Motor neuron (in vitro differentiated cells): ENCODE data around the gene KLHDC4. TPM values are rescaled to one million over a fixed set of nuclear protein-coding genes. Genes with fewer than 3 reads are reported as not detected.

Experiments used
- ATAC-seq, 8 experiments: fragments of 200-7000 bp; cut with Tn5 transposase; replicated peaks in 6 of 8; 2 replicates each; pipeline ENCODE4 v1.8.0; 2021; ENCODE audit warnings: mild to moderate bottlenecking in 8 of 8, moderate library complexity in 8 of 8
- H3K27ac ChIP-seq, 2 donors: fragments of 250-450 bp; sonication (Bioruptor Pico); 2 replicates each; pipeline ENCODE4 v1.9.0; 2021; ENCODE audit warnings: antibody characterized with exemption in 2 of 2, mild to moderate bottlenecking in 2 of 2, moderate library complexity in 1 of 2
- H3K4me1 ChIP-seq, 2 donors: fragments of 250-450 bp; sonication (Bioruptor Pico); replicated peaks in 1 of 2; 2 replicates each; pipeline ENCODE4 v1.6.1; 2021; ENCODE audit warnings: antibody characterized with exemption in 2 of 2, mild to moderate bottlenecking in 2 of 2, moderate library complexity in 1 of 2
- H3K4me3 ChIP-seq, 5 donors: fragments of 250-450 bp; sonication (Bioruptor Pico); 2 replicates each; pipeline ENCODE4 v1.9.0; 2021; ENCODE audit warnings: antibody characterized with exemption in 5 of 5, mild to moderate bottlenecking in 5 of 5, moderate library complexity in 4 of 5
- WGBS, 10 experiments: fragments of 450-650 bp; shearing (Covaris generic); methylation state at CpG; one replicate each; pipeline ENCODE4 v1.0.0; 2022; 5-methylcytosine and 5-hydroxymethylcytosine counted together
- in situ Hi-C, 9 experiments: fragments of 400-800 bp; cut with MboI; loops; one replicate each; pipeline ENCODE4 v1.15.0; 2021; ENCODE audit warnings: low sequenced_read_pairs in 9 of 9, low pct_unique_long_range_greater_than_20kb in 2 of 9; ENCODE audit not compliant: unreplicated experiment in 9 of 9
- total RNA-seq, 8 experiments: library from RNA; unstranded; fragments of 300-600 nt; gene quantifications; 2 replicates each; pipeline versions ENCODE4 v1.2.3 to v1.2.4, GENCODE V29; 2022

Gene KLHDC4
- total RNA-seq, 8 experiments from 2014 or later, result 18.1 to 49.7 (median 22.4) TPM

DNA sequence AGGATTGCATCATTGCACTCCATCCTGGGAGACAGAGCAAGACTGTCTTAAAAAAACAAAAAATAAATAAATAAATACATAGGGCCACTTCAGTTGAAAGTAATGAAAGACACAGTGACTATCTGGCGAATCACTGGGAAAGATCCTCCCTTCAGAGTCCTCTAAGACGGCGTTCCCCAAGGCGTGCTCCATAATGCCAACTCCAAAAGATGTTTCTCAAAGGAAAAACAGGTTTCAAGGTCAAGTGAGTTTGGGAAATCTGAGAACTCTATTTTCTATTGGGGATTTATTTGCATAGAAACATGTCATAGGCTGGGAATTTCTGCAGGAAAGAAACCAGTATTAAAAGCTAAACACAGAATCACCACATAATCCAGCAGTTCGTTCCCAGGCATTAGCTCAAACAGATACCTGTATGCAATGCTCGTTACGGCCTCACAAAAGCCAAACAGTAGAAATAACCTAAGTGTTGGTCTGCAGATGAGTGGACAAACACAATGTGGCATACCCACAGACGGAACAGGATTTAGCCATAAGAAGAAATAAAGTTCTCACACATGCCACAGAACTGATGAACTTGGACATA is 7.9 kb downstream of the KLHDC4 start:
- Histone ChIP-seq H3K27ac (no peak overlapping the region), H3K4me3 (no peak overlapping the region), H3K4me1 (no peaks in the 10 kb centered on the region)
- in situ Hi-C loops, result loop anchor here in 3 of 9 experiments (25.0 kb wide), 1 partner anchor 171 kb away; no protein-coding TSS in a partner anchor
- ATAC-seq, result no peak
- 85 to 100% (median 98%) methylated on average over 2 to 7 of the region's 8 CpGs; no CpG with 5 or more reads in 1 of the 10 experiments for WGBS, 10 experiments

DNA sequence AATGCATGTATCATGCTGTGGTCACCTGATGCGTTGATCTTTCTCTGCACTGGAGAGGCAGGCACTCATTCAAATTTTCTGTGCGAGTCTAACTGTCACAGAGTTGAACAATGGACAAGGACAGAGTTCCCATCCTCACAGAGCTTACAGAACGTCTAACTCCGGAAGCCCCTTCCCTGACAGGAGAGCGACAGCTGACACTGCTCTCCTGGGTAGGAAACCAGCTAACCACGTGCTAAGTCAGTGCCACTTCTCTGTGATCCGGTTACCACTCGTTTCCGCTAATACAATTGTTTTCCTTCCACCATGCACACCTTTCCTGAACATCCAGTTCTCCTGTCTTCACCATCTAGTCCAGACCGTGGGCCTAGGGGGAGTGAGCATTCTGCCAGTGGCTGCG is 11.3 kb downstream of the KLHDC4 start:
- in situ Hi-C loops, result loop anchor here in 3 of 9 experiments (25.0 kb wide), 1 partner anchor 167 kb away; no protein-coding TSS in a partner anchor
- no peak for ATAC-seq
- Histone ChIP-seq H3K27ac (no peak overlapping the region), H3K4me1 (no peaks in the 10 kb centered on the region), H3K4me3 (no peak overlapping the region)
- 80 to 100% (median 94%) methylated on average over 2 to 7 of the region's 11 CpGs; no CpG with 5 or more reads in 1 of the 10 experiments for WGBS, 10 experiments

DNA sequence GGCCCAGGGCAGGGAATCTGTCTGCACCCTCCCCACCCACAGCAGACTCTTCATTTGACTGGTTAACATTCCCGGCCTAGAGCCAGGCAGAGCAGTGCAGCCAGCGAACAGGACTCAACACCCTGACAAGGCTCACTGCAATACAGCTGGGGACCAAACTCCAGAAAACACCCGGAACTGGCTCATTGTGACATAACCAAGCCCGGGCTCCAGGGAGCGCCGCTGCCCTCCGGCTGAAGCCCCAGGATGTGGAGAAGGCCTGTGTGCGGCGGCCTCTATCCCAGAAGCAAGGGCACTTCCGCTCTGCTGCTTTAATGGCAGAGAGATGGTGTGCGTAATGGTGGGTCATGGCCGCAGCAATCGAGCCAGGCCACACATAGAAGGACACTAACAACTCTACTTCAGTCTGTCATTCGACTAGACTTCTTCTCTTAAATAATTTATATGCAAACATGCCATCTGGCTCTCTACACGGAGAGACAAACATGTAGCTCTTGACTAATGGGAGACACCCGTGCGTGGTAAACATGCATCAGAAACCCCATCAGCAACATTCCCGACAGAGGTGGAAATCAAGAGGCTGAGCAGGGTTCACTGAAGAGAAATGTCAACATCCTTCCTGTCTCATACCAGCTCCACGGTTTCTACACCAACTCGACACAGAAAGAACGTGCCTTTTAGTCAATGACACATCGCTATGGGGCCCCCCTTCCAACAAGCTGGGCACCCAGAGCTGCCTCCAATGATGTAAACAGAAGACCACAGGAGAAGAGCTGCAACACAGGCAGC is 18.0 kb downstream of the KLHDC4 start:
- WGBS, 10 experiments, result 70 to 100% (median 80%) methylated on average over 1 to 12 of the region's 22 CpGs; no CpG with 5 or more reads in 1 of the 10 experiments
- peak in 1 of 8 experiments; percentile 72 for ATAC-seq
- H3K4me3 ChIP-seq, result no peak overlapping the region
- no peak overlapping the region for H3K27ac ChIP-seq
- in situ Hi-C loops, result no loop called here
- no peaks in the 10 kb centered on the region for H3K4me1 ChIP-seq

DNA sequence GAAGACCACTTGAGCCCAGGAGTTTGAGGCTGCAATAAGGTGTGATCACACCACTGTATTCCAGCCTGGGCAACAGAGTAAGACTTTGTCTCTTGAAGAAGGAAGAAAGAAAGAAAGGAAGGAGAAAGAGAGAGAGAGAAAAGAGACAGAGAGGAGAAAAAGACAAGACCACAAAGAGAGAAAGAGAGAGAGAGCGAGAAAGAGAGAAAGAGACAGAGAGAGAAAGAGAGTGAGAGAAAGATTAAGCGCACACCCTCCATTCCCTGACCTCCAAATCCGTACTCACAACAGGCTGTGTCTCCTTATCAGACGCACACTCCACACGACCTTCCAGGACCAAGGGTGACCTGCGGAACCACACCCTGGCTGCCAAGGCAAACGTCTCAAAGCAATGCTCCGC is 19.6 kb downstream of the KLHDC4 start:
- WGBS, 10 experiments, result 73 to 100% (median 95%) methylated on average over 1 to 7 of the region's 8 CpGs
- Histone ChIP-seq H3K4me3 (no peak overlapping the region), H3K27ac (no peak overlapping the region), H3K4me1 (no peaks in the 10 kb centered on the region)
- in situ Hi-C loops, result no loop called here
- ATAC-seq, result no peak

DNA sequence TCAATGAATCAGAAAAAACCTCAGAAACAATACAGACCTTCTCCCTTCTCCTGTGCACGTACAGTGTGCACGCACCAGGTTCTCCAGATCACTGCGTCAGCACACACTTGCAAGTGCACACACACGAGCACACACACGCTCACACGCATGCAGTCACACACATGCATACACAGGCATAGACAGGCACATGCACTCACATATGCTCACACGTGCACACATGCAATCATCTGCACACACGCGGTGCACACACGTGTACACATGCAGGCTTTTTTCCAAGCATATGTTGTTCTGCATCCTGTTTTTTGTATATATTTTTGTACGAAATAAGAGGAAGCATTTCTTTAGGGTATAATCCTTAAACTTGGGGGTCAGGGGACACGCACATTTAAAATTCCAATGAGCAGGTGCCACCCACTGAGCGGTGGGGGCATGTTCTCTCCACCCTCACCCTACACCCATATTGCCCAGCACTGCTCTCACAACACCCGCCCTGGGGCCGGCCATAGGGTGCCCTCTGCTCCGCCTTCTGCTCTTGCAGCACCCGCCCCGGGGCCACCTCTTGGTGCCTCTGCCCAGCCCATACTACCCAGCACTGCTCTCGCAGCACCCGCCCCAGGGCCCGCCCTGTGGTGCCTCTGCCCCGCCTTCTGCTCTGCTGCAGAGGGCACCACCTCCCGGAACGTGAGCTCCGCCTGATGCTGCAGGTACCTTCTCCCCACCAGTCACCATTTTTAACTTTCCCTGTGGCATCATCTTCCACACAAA is 20.9 kb downstream of the KLHDC4 start:
- in situ Hi-C loops, result no loop called here
- 76 to 100% (median 92%) methylated on average over 1 to 18 of the region's 25 CpGs; no CpG with 5 or more reads in 1 of the 10 experiments for WGBS, 10 experiments
- H3K4me1 ChIP-seq, result no peaks in the 10 kb centered on the region
- no peak overlapping the region for H3K27ac ChIP-seq
- H3K4me3 ChIP-seq, result no peak overlapping the region
- peak in 2 of 8 experiments; percentile 13 to 39 for ATAC-seq

DNA sequence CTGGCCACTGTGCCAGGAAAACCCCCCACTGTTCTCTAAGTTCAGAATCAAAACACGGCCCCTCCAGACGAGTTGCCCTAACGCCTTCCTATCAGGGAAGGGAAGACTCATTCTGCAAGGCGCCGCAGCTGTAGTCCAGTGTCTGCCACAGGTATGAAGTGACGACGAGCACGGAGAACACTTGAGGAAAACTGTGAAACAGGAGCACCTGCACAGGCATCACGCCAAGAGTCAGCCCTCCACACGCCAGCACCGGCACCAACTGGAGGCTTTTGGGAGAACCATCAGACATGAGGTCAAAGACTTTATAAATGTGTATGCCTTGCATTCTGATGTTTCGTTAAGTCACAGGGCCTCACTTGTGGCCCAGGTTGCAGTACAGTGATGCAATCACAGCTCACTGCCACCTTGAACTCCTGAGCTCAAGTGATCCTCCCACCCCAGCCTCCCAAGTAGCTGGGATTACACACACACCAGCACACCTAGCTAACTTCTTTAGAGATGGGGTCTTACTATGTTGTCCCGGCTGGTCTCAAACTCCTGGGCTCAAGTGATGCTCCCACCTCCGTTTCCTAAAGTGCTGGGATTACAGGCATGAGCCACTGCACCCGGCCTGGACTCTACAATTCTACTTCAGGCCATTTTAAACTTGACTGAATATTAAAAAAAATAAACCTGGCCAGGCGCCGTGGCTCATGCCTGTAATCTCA is 22.9 kb downstream of the KLHDC4 start:
- no peak overlapping the region for H3K27ac ChIP-seq
- no peaks in the 10 kb centered on the region for H3K4me1 ChIP-seq
- 87 to 100% (median 94%) methylated on average over 2 to 9 of the region's 17 CpGs; no CpG with 5 or more reads in 6 of the 10 experiments for WGBS, 10 experiments
- in situ Hi-C loops, result no loop called here
- no peak for ATAC-seq
- no peak overlapping the region for H3K4me3 ChIP-seq

DNA sequence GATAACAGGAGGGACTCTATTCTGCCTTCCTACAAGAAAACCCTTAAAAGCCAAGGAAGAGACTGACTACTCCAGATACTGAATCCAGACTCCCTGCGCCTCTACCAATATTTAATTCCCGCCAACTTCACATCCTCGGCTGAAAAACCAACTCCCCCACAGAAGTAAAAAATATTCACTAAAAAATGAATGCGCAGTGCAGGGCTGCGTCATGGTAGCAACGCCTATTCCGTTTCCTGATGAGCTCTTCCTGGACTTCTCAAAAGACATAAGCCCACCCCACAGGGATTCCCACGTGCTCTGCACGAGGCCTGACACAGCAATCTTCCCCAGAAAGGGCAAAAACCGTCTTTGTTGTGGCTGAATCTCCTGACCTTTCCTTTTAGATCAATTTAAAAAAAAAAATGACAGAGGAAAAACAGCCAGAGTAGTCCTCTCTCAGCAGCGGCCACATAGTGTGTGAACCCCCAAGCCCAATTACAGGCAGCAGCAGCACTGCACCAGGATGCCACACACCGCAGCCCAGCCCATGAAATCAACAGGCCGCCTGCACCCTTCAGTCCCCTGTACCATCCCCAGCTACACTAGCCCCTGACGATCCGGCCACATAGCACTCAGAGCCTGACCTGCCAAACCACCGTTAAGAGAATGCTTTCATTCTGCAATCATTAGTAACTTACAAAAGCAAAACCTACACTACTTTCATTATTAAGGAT is 23.9 kb downstream of the KLHDC4 start:
- no peak overlapping the region for H3K4me3 ChIP-seq
- H3K4me1 ChIP-seq, result no peaks in the 10 kb centered on the region
- ATAC-seq, result no peak
- H3K27ac ChIP-seq, result no peak overlapping the region
- in situ Hi-C loops, result no loop called here
- 75 to 100% (median 90%) methylated on average over 4 to 16 of the region's 16 CpGs; no CpG with 5 or more reads in 1 of the 10 experiments for WGBS, 10 experiments

DNA sequence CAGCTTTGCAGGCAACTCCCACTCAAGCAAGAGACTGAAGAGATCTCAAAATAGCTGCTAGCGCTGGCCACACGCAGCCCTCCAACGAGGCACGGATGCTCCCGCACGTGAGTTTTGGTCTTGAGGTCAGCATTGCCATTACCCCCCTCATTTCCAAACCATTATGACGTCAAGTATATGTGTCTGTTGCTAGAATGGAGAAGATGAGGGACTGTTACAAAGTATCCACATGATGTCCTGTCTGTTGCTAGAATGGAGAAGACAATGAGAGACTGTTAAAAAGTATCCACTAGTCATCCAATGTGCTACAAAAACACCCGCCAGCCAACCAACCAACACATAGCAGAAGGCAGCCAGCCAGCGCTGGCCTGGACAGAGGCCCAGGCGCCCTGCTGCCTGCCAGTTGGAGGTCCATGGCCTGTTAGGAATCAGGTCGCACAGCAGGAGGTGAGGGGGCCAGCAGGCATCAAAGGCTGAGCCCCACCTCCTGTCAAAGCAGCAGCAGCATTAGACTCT is 24.8 kb downstream of the KLHDC4 start:
- H3K27ac ChIP-seq, result no peak overlapping the region
- H3K4me3 ChIP-seq, result no peak overlapping the region
- WGBS, 10 experiments, result 18 to 97% (median 84%) methylated on average over 1 to 8 of the region's 11 CpGs; no CpG with 5 or more reads in 5 of the 10 experiments
- in situ Hi-C loops, result no loop called here
- ATAC-seq, result no peak
- no peaks in the 10 kb centered on the region for H3K4me1 ChIP-seq

DNA sequence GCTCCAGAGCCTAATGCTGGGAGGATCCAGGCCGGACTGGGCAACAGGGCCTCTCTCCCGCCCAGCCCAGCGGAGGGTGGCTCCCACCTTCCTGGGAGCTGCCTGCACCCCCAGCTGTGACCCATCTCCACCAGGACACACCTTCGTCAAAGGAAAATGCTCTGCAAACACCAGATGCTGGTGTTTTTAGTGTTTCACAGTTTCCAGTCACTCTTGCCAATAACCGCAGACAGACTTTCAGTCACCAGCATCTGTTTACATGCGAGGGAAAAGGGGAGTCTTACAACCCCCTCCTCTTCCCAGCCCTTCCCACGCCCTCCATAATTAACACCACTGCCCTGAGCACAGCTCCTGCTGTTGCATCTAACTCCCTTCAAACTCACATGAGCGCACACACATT is 25.3 kb downstream of the KLHDC4 start:
- Histone ChIP-seq H3K27ac (no peak overlapping the region), H3K4me3 (no peak overlapping the region), H3K4me1 (no peaks in the 10 kb centered on the region)
- ATAC-seq, result peak in 2 of 8 experiments; percentile 56 to 88
- 28 to 96% (median 85%) methylated on average over 1 to 5 of the region's 8 CpGs; no CpG with 5 or more reads in 4 of the 10 experiments for WGBS, 10 experiments
- in situ Hi-C loops, result no loop called here

DNA sequence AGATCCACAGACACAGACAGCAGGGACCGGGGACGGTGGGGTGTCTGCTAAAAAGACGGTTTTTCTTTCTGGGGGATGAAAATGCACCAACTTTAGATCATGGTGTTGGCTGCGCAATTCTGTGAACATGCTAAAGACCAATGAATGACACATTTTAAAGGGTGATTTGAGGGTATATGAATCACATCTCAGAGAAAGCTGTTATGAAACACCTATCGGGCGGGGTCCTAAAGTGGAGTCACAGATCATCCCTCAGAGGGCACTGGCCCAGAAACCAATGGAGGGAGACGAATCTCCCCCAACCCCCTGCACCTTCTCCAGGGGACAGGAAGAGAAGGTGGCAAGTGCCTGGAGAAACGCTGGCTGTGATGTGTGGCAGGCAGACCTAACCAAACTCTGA is 26.0 kb downstream of the KLHDC4 start:
- in situ Hi-C loops, result no loop called here
- Histone ChIP-seq H3K4me1 (no peaks in the 10 kb centered on the region), H3K27ac (no peak overlapping the region), H3K4me3 (no peak overlapping the region)
- no peak for ATAC-seq
- WGBS, 10 experiments, result 80 to 100% (median 99%) methylated on average over 1 to 7 of the region's 8 CpGs; no CpG with 5 or more reads in 4 of the 10 experiments

DNA sequence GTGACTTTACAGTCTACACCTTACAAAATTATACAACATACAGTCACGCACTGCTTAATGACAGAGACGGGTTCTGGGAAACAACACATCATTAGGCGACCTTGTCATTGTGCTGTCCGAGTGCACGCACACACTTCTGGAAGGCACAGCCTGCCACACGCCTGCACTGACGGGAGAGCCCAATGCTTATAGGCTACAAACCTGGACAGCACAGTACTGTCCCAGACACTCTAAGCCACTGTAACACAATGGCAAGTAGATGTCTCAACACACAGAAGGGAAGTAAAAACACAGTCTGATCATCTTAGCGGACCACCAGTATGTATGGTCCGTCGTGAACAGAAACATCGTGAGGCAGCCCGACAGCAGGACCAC is 29.8 kb downstream of the KLHDC4 start:
- H3K4me1 ChIP-seq, result no peaks in the 10 kb centered on the region
- H3K27ac ChIP-seq, result no peak overlapping the region
- no peak overlapping the region for H3K4me3 ChIP-seq
- ATAC-seq, result peak in 1 of 8 experiments; percentile 29
- 80 to 94% (median 85%) methylated on average over 1 to 10 of the region's 12 CpGs; no CpG with 5 or more reads in 6 of the 10 experiments for WGBS, 10 experiments
- in situ Hi-C loops, result no loop called here
